ENCODE measurements around the gene XYLT1.

XYLT1 gene

DNA sequence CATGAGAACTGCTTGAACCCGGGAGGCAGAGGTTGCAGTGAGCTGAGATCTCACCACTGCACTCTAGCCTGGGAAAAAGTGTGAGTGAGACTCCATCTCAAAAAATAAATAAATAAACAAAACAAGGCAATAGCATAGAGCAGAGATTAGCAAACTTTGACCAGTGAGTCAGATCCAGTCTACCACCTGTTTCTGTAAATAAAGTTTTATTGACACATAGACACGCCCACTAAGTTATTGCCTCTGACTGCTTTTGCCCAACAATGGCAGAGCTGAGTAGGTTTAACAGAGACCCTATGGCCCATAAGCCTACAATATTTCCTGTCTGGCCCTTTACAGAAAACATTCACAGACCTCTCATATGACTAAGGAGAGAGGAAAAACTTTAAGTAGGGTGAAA is 44.3 kb downstream of the XYLT1 start:
- no peak for TF ChIP-seq SP2 (tag by site-specific recombination; IDR thresholded peaks at IDR 0.05)
- TF ChIP-seq, protein P1, sequence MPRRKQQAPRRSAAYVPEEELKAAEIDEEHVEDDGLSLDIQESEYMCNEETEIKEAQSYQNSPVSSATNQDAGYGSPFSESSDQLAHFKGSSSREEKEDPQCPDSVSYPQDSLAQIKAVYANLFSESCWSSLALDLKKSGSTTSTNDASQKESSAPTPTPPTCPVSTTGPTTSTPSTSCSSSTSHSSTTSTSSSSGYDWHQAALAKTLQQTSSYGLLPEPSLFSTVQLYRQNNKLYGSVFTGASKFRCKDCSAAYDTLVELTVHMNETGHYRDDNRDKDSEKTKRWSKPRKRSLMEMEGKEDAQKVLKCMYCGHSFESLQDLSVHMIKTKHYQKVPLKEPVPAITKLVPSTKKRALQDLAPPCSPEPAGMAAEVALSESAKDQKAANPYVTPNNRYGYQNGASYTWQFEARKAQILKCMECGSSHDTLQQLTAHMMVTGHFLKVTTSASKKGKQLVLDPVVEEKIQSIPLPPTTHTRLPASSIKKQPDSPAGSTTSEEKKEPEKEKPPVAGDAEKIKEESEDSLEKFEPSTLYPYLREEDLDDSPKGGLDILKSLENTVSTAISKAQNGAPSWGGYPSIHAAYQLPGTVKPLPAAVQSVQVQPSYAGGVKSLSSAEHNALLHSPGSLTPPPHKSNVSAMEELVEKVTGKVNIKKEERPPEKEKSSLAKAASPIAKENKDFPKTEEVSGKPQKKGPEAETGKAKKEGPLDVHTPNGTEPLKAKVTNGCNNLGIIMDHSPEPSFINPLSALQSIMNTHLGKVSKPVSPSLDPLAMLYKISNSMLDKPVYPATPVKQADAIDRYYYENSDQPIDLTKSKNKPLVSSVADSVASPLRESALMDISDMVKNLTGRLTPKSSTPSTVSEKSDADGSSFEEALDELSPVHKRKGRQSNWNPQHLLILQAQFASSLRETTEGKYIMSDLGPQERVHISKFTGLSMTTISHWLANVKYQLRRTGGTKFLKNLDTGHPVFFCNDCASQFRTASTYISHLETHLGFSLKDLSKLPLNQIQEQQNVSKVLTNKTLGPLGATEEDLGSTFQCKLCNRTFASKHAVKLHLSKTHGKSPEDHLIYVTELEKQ (tag by site-specific recombination; IDR thresholded peaks at IDR 0.05; ENCODE audit: borderline replicate concordance): no peak
- TF ChIP-seq ZNF311 (tag by site-specific recombination; IDR thresholded peaks at IDR 0.05; ENCODE audit: borderline replicate concordance): no peak
- TF ChIP-seq ZFP41 (tag by site-specific recombination; IDR thresholded peaks at IDR 0.05; ENCODE audit: borderline replicate concordance): no peak
- no peak for TF ChIP-seq GLIS1 (tag by site-specific recombination; IDR thresholded peaks at IDR 0.05)
- TF ChIP-seq, protein P2, sequence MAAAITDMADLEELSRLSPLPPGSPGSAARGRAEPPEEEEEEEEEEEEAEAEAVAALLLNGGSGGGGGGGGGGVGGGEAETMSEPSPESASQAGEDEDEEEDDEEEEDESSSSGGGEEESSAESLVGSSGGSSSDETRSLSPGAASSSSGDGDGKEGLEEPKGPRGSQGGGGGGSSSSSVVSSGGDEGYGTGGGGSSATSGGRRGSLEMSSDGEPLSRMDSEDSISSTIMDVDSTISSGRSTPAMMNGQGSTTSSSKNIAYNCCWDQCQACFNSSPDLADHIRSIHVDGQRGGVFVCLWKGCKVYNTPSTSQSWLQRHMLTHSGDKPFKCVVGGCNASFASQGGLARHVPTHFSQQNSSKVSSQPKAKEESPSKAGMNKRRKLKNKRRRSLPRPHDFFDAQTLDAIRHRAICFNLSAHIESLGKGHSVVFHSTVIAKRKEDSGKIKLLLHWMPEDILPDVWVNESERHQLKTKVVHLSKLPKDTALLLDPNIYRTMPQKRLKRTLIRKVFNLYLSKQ (tag by site-specific recombination; IDR thresholded peaks at IDR 0.05; ENCODE audit: borderline replicate concordance): no peak
- no peak for TF ChIP-seq ZNF629 (tag by site-specific recombination; IDR thresholded peaks at IDR 0.05)
- no peaks in the 10 kb centered on the region for H3K4me1 ChIP-seq (ENCODE audit: control insufficient read depth, insufficient read depth, low read length)
- H3K36me3 ChIP-seq (ENCODE audit: control insufficient read depth in 2 of 2, insufficient read depth in 1 of 2, low read length in 2 of 2): no peaks in the 10 kb centered on the region
- ChIA-PET POLR2A (no interaction called here), CTCF (no interaction called here)
- no peaks in the 10 kb centered on the region for H3K9me3 ChIP-seq (ENCODE audit: control insufficient read depth, insufficient read depth, low read depth, low read length)
- H3K4me3 ChIP-seq (ENCODE audit: low read depth, low read length): no peak overlapping the region
- no peak overlapping the region for H3K27ac ChIP-seq (ENCODE audit: extremely low read depth, low read depth, low read length)

DNA sequence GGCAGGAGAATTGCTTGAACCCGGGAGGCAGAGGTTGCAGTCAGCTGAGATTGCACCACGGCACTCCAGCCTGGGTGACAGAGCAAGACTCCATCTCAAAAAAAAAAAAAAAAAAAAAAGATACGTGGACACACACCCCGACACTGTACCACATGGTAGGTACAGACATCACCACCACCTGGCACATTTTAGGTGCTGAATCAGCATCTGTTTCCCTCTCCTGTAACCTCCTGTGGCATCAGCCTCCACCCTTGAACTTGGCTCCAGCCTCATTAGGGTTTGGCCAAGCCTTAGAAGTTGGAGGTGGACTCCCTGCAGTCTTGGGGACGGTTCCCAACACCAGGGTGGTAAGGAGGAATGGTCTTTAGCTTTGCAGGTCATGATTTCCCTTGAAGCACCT is 46.0 kb downstream of the XYLT1 start:
- no peaks in the 10 kb centered on the region for H3K4me1 ChIP-seq (ENCODE audit: control insufficient read depth, insufficient read depth, low read length)
- TF ChIP-seq ZNF16 (tag by site-specific recombination; IDR thresholded peaks at IDR 0.05; ENCODE audit: low read depth) (no peak), SP2 (tag by site-specific recombination; IDR thresholded peaks at IDR 0.05) (no peak)
- TF ChIP-seq, protein P3, sequence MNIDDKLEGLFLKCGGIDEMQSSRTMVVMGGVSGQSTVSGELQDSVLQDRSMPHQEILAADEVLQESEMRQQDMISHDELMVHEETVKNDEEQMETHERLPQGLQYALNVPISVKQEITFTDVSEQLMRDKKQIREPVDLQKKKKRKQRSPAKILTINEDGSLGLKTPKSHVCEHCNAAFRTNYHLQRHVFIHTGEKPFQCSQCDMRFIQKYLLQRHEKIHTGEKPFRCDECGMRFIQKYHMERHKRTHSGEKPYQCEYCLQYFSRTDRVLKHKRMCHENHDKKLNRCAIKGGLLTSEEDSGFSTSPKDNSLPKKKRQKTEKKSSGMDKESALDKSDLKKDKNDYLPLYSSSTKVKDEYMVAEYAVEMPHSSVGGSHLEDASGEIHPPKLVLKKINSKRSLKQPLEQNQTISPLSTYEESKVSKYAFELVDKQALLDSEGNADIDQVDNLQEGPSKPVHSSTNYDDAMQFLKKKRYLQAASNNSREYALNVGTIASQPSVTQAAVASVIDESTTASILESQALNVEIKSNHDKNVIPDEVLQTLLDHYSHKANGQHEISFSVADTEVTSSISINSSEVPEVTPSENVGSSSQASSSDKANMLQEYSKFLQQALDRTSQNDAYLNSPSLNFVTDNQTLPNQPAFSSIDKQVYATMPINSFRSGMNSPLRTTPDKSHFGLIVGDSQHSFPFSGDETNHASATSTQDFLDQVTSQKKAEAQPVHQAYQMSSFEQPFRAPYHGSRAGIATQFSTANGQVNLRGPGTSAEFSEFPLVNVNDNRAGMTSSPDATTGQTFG (tag by site-specific recombination; IDR thresholded peaks at IDR 0.05; ENCODE audit: borderline replicate concordance): no peak
- no peak overlapping the region for H3K27ac ChIP-seq (ENCODE audit: extremely low read depth, low read depth, low read length)
- H3K4me3 ChIP-seq (ENCODE audit: low read depth, low read length): no peak overlapping the region
- no peaks in the 10 kb centered on the region for H3K36me3 ChIP-seq (ENCODE audit: control insufficient read depth in 2 of 2, insufficient read depth in 1 of 2, low read length in 2 of 2)
- CTCF ChIA-PET: no interaction called here
- POLR2A ChIA-PET: interaction anchor here (0.5 kb wide), 1 partner anchor 9 kb away, joined by 3 read pairs; no protein-coding TSS in a partner anchor
- H3K9me3 ChIP-seq (ENCODE audit: control insufficient read depth, insufficient read depth, low read depth, low read length): no peaks in the 10 kb centered on the region

DNA sequence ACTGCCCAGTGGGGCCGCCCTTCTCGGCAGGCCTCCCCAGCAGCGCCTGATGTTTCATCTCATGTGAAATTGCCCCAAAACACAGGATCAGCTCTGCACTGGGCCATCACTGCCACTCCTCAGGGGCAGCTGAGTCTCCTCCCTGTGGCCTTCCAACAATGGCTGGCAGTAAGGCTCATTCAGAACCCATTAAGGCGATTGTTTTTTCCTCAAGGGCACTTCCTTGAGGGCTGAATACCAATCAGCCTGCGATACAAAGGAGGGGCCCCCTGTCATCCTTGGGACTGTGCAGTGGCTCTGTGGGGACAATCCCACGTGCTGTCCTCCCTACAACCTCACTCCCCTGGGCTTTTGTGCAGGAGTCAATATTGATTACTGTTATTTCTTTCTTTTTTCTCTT is 47.5 kb downstream of the XYLT1 start:
- TF ChIP-seq GLIS2 (tag by site-specific recombination; IDR thresholded peaks at IDR 0.05): no peak
- no peak for TF ChIP-seq TCF7L2 (IDR thresholded peaks at IDR 0.05; ENCODE audit: borderline replicate concordance, low read depth, low read length)
- TF ChIP-seq ZNF155 (tag by site-specific recombination; IDR thresholded peaks at IDR 0.05): no peak
- TF ChIP-seq, protein P4, sequence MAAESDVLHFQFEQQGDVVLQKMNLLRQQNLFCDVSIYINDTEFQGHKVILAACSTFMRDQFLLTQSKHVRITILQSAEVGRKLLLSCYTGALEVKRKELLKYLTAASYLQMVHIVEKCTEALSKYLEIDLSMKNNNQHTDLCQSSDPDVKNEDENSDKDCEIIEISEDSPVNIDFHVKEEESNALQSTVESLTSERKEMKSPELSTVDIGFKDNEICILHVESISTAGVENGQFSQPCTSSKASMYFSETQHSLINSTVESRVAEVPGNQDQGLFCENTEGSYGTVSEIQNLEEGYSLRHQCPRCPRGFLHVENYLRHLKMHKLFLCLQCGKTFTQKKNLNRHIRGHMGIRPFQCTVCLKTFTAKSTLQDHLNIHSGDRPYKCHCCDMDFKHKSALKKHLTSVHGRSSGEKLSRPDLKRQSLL (tag by site-specific recombination; IDR thresholded peaks at IDR 0.05): no peak
- no peak for TF ChIP-seq ZSCAN23 (tag by site-specific recombination; IDR thresholded peaks at IDR 0.05)
- TF ChIP-seq ZNF560 (tag by site-specific recombination; IDR thresholded peaks at IDR 0.05; ENCODE audit: borderline replicate concordance): no peak
- TF ChIP-seq ZNF747 (tag by site-specific recombination; IDR thresholded peaks at IDR 0.05): no peak
- no peak for TF ChIP-seq ZNF776 (tag by site-specific recombination; IDR thresholded peaks at IDR 0.05; ENCODE audit: borderline replicate concordance)
- no peak for TF ChIP-seq SP3 (tag by site-specific recombination; IDR thresholded peaks at IDR 0.05)
- H3K4me3 ChIP-seq (ENCODE audit: low read depth, low read length): no peak overlapping the region
- no peaks in the 10 kb centered on the region for H3K36me3 ChIP-seq (ENCODE audit: control insufficient read depth in 2 of 2, insufficient read depth in 1 of 2, low read length in 2 of 2)
- H3K27ac ChIP-seq (ENCODE audit: extremely low read depth, low read depth, low read length): no peak overlapping the region
- no peaks in the 10 kb centered on the region for H3K4me1 ChIP-seq (ENCODE audit: control insufficient read depth, insufficient read depth, low read length)
- POLR2A ChIA-PET: no interaction called here
- CTCF ChIA-PET: no interaction called here
- H3K9me3 ChIP-seq (ENCODE audit: control insufficient read depth, insufficient read depth, low read depth, low read length): no peaks in the 10 kb centered on the region

All from HEK293 (cell line).